ENCODE results near the gene SORCS1.

Gene SORCS1

DNA sequence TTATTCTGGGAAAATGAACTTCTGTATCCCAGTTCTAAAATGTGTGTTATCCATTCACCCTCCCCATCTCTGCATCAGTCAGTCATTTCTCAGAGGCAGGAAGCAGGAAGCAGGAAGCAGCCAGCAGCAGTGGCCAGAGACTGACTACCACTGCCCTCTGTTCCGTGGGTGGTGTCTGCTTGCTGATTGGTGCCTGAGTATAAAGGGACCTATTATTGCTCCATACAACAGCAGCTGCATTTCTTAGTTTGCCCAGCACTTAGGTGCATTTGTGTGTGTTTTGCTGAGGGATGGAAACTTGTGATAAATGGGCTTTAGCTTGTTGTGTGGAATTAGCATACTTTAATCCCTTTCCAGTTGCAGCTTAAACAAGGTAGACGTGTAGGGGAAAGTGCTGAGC, 582.2 kb downstream of the SORCS1 start:
- Histone ChIP-seq H3K9me3 (ENCODE audit: control insufficient read depth, insufficient read depth, low read length) (no peaks in the 10 kb centered on the region), H3F3A (ENCODE audit: control insufficient read depth, insufficient read depth) (no peaks in the 10 kb centered on the region), H3K9me2 (replicated peaks; ENCODE audit: control insufficient read depth, low read length) (no peaks in the 10 kb centered on the region), H3K4me3 (ENCODE audit: low read length) (no peak overlapping the region), H3K27ac (ENCODE audit: low read depth, low read length) (no peak overlapping the region), H4K20me1 (ENCODE audit: control insufficient read depth, insufficient read depth, low read depth, low read length) (no peaks in the 10 kb centered on the region), H3K4me2 (ENCODE audit: low read length) (no peak overlapping the region), H3K27me3 (ENCODE audit: control insufficient read depth, low read length) (no peaks in the 10 kb centered on the region), H3K36me3 (ENCODE audit: control insufficient read depth, low read length) (no peaks in the 10 kb centered on the region), H3K4me1 (ENCODE audit: control insufficient read depth, low read length) (no peaks in the 10 kb centered on the region), H3K79me2 (ENCODE audit: control insufficient read depth, low read length) (no peaks in the 10 kb centered on the region)
- no peak for TF ChIP-seq EZH2phosphoT487 (IDR thresholded peaks at IDR 0.05; ENCODE audit: borderline replicate concordance, low read length)
- TF ChIP-seq, protein P1, sequence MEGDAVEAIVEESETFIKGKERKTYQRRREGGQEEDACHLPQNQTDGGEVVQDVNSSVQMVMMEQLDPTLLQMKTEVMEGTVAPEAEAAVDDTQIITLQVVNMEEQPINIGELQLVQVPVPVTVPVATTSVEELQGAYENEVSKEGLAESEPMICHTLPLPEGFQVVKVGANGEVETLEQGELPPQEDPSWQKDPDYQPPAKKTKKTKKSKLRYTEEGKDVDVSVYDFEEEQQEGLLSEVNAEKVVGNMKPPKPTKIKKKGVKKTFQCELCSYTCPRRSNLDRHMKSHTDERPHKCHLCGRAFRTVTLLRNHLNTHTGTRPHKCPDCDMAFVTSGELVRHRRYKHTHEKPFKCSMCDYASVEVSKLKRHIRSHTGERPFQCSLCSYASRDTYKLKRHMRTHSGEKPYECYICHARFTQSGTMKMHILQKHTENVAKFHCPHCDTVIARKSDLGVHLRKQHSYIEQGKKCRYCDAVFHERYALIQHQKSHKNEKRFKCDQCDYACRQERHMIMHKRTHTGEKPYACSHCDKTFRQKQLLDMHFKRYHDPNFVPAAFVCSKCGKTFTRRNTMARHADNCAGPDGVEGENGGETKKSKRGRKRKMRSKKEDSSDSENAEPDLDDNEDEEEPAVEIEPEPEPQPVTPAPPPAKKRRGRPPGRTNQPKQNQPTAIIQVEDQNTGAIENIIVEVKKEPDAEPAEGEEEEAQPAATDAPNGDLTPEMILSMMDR (IDR thresholded peaks at IDR 0.05; ENCODE audit: low read depth, low read length, poor library complexity, severe bottlenecking) = no peak

DNA sequence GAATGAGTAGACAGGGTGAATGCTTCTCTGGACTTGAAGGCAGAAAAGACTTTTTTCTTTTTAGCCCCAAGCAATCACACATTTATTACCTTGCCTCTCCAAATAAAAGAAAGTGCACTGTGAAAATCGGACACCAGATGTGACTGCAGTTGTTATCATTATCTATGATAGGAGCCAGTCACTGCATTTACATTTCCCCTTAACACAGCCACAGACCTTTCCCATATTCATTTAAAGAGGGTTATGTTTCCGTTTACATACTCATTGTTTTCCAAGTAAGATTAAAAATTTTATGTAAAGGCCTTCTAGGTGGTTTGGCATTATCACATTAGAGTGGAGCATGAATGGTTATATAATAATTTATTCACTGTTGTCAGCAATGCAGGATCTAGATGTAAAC, 586.8 kb downstream of the SORCS1 start:
- H3K27ac ChIP-seq (ENCODE audit: low read depth, low read length) = no peak overlapping the region
- TF ChIP-seq, protein P1 (IDR thresholded peaks at IDR 0.05; ENCODE audit: low read depth, low read length, poor library complexity, severe bottlenecking) = no peak
- TF ChIP-seq EZH2phosphoT487 (IDR thresholded peaks at IDR 0.05; ENCODE audit: borderline replicate concordance, low read length) = no peak
- H3K36me3 ChIP-seq (ENCODE audit: control insufficient read depth, low read length) = no peaks in the 10 kb centered on the region
- H3K4me1 ChIP-seq (ENCODE audit: control insufficient read depth, low read length) = no peaks in the 10 kb centered on the region
- H3K4me3 ChIP-seq (ENCODE audit: low read length) = no peak overlapping the region
- H3K9me3 ChIP-seq (ENCODE audit: control insufficient read depth, insufficient read depth, low read length) = no peaks in the 10 kb centered on the region
- H3K27me3 ChIP-seq (ENCODE audit: control insufficient read depth, low read length) = no peaks in the 10 kb centered on the region
- H3K9me2 ChIP-seq (replicated peaks; ENCODE audit: control insufficient read depth, low read length) = no peaks in the 10 kb centered on the region
- no peak overlapping the region for H3K4me2 ChIP-seq (ENCODE audit: low read length)
- no peaks in the 10 kb centered on the region for H4K20me1 ChIP-seq (ENCODE audit: control insufficient read depth, insufficient read depth, low read depth, low read length)
- no peaks in the 10 kb centered on the region for H3K79me2 ChIP-seq (ENCODE audit: control insufficient read depth, low read length)
- no peaks in the 10 kb centered on the region for H3F3A ChIP-seq (ENCODE audit: control insufficient read depth, insufficient read depth)

DNA sequence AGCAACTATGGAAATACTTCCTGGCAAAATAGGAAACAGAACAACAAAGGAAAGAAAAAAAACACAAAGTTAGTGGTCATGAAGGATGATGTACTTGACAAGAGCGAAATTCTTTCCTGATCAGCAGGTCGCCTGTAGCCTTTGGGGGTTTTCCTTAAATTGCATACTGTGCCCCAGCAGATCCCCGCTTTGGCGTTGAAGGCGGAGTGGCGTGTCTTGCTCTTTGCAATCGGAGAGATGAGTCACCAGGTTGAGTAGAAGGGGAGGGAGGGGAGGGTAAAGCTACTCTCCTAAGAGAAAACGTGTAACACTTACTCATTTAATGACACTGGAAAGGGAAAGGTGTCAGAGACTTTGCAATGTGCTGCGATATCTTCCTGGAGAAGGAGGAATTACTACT, 587.2 kb downstream of the SORCS1 start:
- TF ChIP-seq EZH2phosphoT487 (IDR thresholded peaks at IDR 0.05; ENCODE audit: borderline replicate concordance, low read length) = no peak
- TF ChIP-seq, protein P1 (IDR thresholded peaks at IDR 0.05; ENCODE audit: low read depth, low read length, poor library complexity, severe bottlenecking) = no peak
- H3K9me3 ChIP-seq (ENCODE audit: control insufficient read depth, insufficient read depth, low read length) = no peaks in the 10 kb centered on the region
- no peaks in the 10 kb centered on the region for H3K9me2 ChIP-seq (replicated peaks; ENCODE audit: control insufficient read depth, low read length)
- H4K20me1 ChIP-seq (ENCODE audit: control insufficient read depth, insufficient read depth, low read depth, low read length) = no peaks in the 10 kb centered on the region
- H3K4me1 ChIP-seq (ENCODE audit: control insufficient read depth, low read length) = no peaks in the 10 kb centered on the region
- H3K79me2 ChIP-seq (ENCODE audit: control insufficient read depth, low read length) = no peaks in the 10 kb centered on the region
- H3K27me3 ChIP-seq (ENCODE audit: control insufficient read depth, low read length) = no peaks in the 10 kb centered on the region
- no peaks in the 10 kb centered on the region for H3F3A ChIP-seq (ENCODE audit: control insufficient read depth, insufficient read depth)
- H3K4me3 ChIP-seq (ENCODE audit: low read length) = no peak overlapping the region
- no peak overlapping the region for H3K27ac ChIP-seq (ENCODE audit: low read depth, low read length)
- H3K4me2 ChIP-seq (ENCODE audit: low read length) = no peak overlapping the region
- H3K36me3 ChIP-seq (ENCODE audit: control insufficient read depth, low read length) = no peaks in the 10 kb centered on the region

DNA sequence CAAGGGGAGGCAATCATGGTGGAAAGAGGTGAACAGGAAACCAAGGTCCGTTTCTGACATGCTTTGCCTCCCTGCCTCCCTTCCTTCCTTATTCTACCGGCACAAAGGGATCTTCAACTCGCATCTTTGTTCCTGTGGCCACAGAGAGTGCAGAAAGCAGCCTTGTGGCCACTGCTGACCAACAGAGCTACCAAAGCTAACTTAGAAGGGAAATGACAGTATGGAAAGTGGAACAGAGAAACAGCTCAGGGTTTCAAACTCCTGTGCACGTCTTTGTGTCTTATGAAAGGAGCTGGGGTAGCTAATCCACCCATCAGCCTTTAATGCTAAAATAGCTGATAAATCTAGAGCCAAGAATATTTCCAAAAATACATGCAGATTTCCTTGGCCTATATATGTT, 588.0 kb downstream of the SORCS1 start:
- H3K27me3 ChIP-seq (ENCODE audit: control insufficient read depth, low read length) = no peaks in the 10 kb centered on the region
- H3F3A ChIP-seq (ENCODE audit: control insufficient read depth, insufficient read depth) = no peaks in the 10 kb centered on the region
- H3K9me2 ChIP-seq (replicated peaks; ENCODE audit: control insufficient read depth, low read length) = no peaks in the 10 kb centered on the region
- no peaks in the 10 kb centered on the region for H3K4me1 ChIP-seq (ENCODE audit: control insufficient read depth, low read length)
- H3K9me3 ChIP-seq (ENCODE audit: control insufficient read depth, insufficient read depth, low read length) = no peaks in the 10 kb centered on the region
- H3K4me2 ChIP-seq (ENCODE audit: low read length) = no peak overlapping the region
- H3K36me3 ChIP-seq (ENCODE audit: control insufficient read depth, low read length) = no peaks in the 10 kb centered on the region
- no peaks in the 10 kb centered on the region for H4K20me1 ChIP-seq (ENCODE audit: control insufficient read depth, insufficient read depth, low read depth, low read length)
- no peak overlapping the region for H3K4me3 ChIP-seq (ENCODE audit: low read length)
- no peaks in the 10 kb centered on the region for H3K79me2 ChIP-seq (ENCODE audit: control insufficient read depth, low read length)
- no peak overlapping the region for H3K27ac ChIP-seq (ENCODE audit: low read depth, low read length)
- no peak for TF ChIP-seq EZH2phosphoT487 (IDR thresholded peaks at IDR 0.05; ENCODE audit: borderline replicate concordance, low read length)
- TF ChIP-seq, protein P1 (IDR thresholded peaks at IDR 0.05; ENCODE audit: low read depth, low read length, poor library complexity, severe bottlenecking) = no peak
